ENCODE measurements around the gene ITGA1. TPM values are rescaled to one million over a fixed set of nuclear protein-coding genes. Genes with fewer than 3 reads are reported as not detected.

ITGA1 gene
- polyA plus RNA-seq, 3 donors = 0.33 to 0.89 (median 0.79) TPM

DNA sequence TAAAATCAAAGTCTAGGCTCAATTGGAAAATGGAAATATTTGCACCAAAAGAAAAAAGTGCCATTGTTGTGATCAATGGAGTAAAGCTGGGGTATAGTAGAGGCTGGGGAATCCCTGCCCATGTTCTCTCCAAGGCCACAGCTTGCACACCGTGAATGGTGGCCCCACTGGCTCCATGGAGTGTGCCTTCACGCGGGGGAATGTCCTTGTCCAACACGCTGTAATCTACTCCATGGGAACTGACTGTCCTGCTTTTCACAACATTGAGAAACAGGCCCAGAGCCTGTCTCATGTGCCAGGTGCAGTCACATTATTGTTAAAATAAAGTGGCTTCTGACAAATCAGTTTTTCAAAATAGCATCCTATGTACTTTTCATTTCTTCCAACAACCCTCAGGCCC lies 168.3 kb downstream of the ITGA1 start:
- H2AFZ ChIP-seq (ENCODE audit: insufficient read depth, low read depth, low read length, poor library complexity, severe bottlenecking) = no peak overlapping the region
- no peak for DNase-seq
- H3K9me3 Mint-ChIP-seq = no peaks in the 10 kb centered on the region
- no peaks in the 10 kb centered on the region for H3K4me1 ChIP-seq (ENCODE audit: control insufficient read depth in 1 of 2, insufficient read depth in 2 of 2, low read length in 2 of 2)
- no peak overlapping the region for H3K4me3 Mint-ChIP-seq
- no peaks in the 10 kb centered on the region for H3K27me3 Mint-ChIP-seq (ENCODE audit: low read depth in 3 of 3)
- H3K79me2 ChIP-seq (ENCODE audit: insufficient read depth, low read length) = no peaks in the 10 kb centered on the region
- H3K4me1 Mint-ChIP-seq = no peaks in the 10 kb centered on the region
- H3K9me3 ChIP-seq (replicated peaks in 1 of 2; ENCODE audit: control insufficient read depth in 1 of 2, insufficient read depth in 1 of 2, low read length in 2 of 2) = no peaks in the 10 kb centered on the region
- no peak overlapping the region for H3K27ac Mint-ChIP-seq
- no peak overlapping the region for H3K4me3 ChIP-seq (replicated peaks in 1 of 3; ENCODE audit: low read depth in 2 of 3, low read length in 3 of 3)
- H3K4me2 ChIP-seq (replicated peaks; ENCODE audit: extremely low read depth, low read length, poor library complexity, severe bottlenecking) = no peak overlapping the region
- no peaks in the 10 kb centered on the region for H4K20me1 ChIP-seq (ENCODE audit: insufficient read depth, low read length)
- H3K27me3 ChIP-seq (ENCODE audit: control insufficient read depth in 2 of 2, insufficient read depth in 2 of 2, low read length in 2 of 2) = no peaks in the 10 kb centered on the region
- H3K9ac ChIP-seq (ENCODE audit: insufficient read depth, low read length, poor library complexity, severe bottlenecking) = no peak overlapping the region
- TF ChIP-seq, protein P1, sequence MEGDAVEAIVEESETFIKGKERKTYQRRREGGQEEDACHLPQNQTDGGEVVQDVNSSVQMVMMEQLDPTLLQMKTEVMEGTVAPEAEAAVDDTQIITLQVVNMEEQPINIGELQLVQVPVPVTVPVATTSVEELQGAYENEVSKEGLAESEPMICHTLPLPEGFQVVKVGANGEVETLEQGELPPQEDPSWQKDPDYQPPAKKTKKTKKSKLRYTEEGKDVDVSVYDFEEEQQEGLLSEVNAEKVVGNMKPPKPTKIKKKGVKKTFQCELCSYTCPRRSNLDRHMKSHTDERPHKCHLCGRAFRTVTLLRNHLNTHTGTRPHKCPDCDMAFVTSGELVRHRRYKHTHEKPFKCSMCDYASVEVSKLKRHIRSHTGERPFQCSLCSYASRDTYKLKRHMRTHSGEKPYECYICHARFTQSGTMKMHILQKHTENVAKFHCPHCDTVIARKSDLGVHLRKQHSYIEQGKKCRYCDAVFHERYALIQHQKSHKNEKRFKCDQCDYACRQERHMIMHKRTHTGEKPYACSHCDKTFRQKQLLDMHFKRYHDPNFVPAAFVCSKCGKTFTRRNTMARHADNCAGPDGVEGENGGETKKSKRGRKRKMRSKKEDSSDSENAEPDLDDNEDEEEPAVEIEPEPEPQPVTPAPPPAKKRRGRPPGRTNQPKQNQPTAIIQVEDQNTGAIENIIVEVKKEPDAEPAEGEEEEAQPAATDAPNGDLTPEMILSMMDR (IDR thresholded peaks at IDR 0.05) = no peak
- H3K27ac ChIP-seq (ENCODE audit: low read depth in 1 of 2, low read length in 2 of 2) = no peak overlapping the region
- H3K36me3 Mint-ChIP-seq = no peaks in the 10 kb centered on the region
- intact Hi-C loops (cut with micrococcal nuclease) = no loop called here
- H3K36me3 ChIP-seq (replicated peaks in 1 of 2; ENCODE audit: control insufficient read depth in 1 of 2, insufficient read depth in 2 of 2, low read length in 2 of 2) = no peaks in the 10 kb centered on the region
- WGBS (ENCODE audit: insufficient coverage) = 100% methylated on average over 2 of the region's 4 CpGs

DNA sequence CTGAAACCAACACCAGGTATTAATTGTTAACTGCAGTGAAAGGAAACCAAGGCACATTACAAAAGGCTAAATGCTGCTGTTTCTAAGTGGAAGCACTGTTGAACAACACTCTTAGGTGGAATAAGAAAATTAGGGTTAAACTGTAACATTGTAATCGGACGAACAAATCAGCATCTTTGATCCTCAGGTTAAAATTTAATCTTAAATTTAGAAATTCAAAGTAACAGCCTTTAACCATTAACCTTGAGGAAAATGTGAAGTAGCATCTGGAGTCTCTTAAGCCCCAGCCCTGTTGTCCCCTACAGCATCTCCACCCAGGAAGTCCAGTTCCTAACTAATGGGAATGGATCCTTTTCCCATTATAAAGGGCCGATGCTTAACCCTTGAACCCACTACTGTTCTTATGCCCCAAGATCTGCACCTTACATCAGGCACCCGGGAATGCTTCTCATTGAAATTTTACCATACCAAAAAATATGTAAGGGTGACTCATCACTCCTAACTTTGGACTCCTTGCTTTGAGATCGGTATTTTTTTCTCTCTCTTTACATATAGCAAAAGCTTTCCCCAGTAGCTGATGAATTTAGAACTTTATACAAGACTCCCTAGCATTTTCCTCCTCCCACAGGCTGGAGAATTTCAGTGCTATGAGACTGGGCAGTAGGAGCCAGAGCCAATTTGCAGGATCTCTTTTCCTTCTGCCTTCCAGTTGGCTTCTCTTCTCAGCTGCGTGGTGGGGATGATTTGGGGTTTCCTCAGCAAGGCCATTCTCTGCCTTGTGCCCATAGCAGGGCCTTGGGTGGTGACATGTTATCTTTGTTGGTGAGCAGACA lies 169.4 kb downstream of the ITGA1 start:
- Histone ChIP-seq H3K4me2 (replicated peaks; ENCODE audit: extremely low read depth, low read length, poor library complexity, severe bottlenecking) (no peak overlapping the region), H3K9me3 (replicated peaks in 1 of 2; ENCODE audit: control insufficient read depth in 1 of 2, insufficient read depth in 1 of 2, low read length in 2 of 2) (no peaks in the 10 kb centered on the region), H3K4me1 (ENCODE audit: control insufficient read depth in 1 of 2, insufficient read depth in 2 of 2, low read length in 2 of 2) (no peaks in the 10 kb centered on the region), H4K20me1 (ENCODE audit: insufficient read depth, low read length) (no peaks in the 10 kb centered on the region), H3K79me2 (ENCODE audit: insufficient read depth, low read length) (no peaks in the 10 kb centered on the region), H3K4me3 (replicated peaks in 1 of 3; ENCODE audit: low read depth in 2 of 3, low read length in 3 of 3) (no peak overlapping the region), H3K27me3 (ENCODE audit: control insufficient read depth in 2 of 2, insufficient read depth in 2 of 2, low read length in 2 of 2) (no peaks in the 10 kb centered on the region), H2AFZ (ENCODE audit: insufficient read depth, low read depth, low read length, poor library complexity, severe bottlenecking) (no peak overlapping the region), H3K27ac (ENCODE audit: low read depth in 1 of 2, low read length in 2 of 2) (no peak overlapping the region), H3K9ac (ENCODE audit: insufficient read depth, low read length, poor library complexity, severe bottlenecking) (no peak overlapping the region), H3K36me3 (replicated peaks in 1 of 2; ENCODE audit: control insufficient read depth in 1 of 2, insufficient read depth in 2 of 2, low read length in 2 of 2) (no peaks in the 10 kb centered on the region)
- H3K36me3 Mint-ChIP-seq = no peaks in the 10 kb centered on the region
- H3K9me3 Mint-ChIP-seq = no peaks in the 10 kb centered on the region
- no peak overlapping the region for H3K4me3 Mint-ChIP-seq
- WGBS (ENCODE audit: insufficient coverage) = no CpG with 5 or more reads among the region's 6 CpGs
- intact Hi-C loops (cut with micrococcal nuclease) = no loop called here
- H3K27ac Mint-ChIP-seq = no peak overlapping the region
- TF ChIP-seq, protein P1 (IDR thresholded peaks at IDR 0.05) = no peak
- H3K4me1 Mint-ChIP-seq = no peaks in the 10 kb centered on the region
- H3K27me3 Mint-ChIP-seq (ENCODE audit: low read depth in 3 of 3) = no peaks in the 10 kb centered on the region
- DNase-seq = no peak

Data from CD14-positive monocyte (primary cell).